Hindlimb muscle (tissue), 1 donor: ENCODE data around the gene LIPT2. TPM values are rescaled to one million over a fixed set of nuclear protein-coding genes. Genes with fewer than 3 reads are reported as not detected.
"Not testable (repeated sequence)": the region's sequence is repeated elsewhere in the genome, so short reads cannot be mapped to it uniquely, and the experiment has no call there.

ENCODE experiments used
- DNase-seq: peaks from one replicate; pipeline ENCODE4 v3.0.0-alpha.2; 2013
- polyA plus RNA-seq: library from polyadenylated mRNA; unstranded; fragments of 120-200 nt; gene quantifications from one replicate; pipeline ENCODE4 v1.2.1, GENCODE V29; 2013; ENCODE audit not compliant: insufficient read length

The LIPT2 gene
- 3.1 TPM for polyA plus RNA-seq

DNA sequence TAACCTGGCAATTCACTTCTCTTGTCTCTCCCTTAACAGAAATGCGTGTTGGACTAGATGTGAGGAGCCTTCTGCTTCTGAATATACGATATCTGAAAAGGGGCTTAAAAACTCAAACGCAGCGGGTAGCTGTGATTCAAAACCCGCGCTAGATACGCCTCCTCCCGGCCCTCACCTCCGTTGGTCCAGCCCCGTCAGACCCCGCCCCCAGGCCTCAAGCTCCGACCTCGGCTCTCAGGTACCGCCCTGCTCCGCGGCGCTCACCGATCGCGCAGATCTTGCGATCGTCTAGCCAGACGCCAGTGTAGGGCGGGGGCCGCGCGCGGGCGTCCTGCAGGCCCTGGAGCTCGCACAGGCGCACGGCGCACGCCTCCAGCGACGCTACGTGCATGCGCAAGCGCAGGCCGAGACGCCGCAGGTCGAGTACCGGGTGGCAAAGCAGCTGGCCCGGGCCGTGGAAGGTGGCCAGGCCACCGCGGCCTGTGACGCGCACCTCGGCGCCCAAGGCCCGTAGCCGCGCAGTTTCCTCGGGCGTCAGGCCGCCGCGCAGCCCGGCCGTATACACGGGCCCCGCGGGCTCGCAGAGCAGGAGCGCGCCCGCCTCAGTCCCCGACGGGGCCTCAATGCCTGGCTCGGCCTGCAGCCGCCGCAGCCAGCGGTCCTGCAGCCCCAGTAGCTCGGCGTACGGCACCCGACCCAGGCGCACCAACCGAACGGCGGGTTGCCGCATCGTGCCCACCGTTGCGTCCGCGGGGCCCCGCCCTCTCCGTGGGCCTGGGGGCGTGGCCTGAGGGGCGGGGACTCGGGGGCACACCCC lies at the start of gene LIPT2:
Gene LIPT2 (minus strand): TSS at position 751 of the 817 bp plus-strand sequence. CDS start 21 bp downstream, at position 730.
- DNase-seq, result peak; percentile 98

DNA sequence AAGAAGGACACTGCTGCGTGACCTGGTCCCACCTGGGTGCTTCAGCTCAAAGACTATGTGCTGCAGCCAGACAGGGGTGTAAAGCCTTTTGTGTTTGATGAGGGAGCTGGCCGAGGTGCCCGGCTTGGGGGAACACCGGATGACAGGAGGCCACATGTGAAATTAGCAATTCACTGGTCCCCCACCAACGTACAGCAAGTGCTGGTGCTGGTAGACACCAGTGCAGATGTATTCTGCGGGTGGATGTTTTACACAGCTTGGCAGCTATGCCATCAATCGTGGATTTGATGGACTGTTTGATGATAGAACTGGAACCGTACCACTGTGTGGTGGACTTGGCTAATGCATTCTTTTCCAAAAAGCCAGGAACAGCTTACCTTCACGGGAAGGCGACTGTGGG lies 47.9 kb upstream of the LIPT2 start:
- no peak for DNase-seq

GRCh38 chr11:74540270-74540669 lies 46.7 kb upstream of the LIPT2 start:
- DNase-seq, result no peak

DNA sequence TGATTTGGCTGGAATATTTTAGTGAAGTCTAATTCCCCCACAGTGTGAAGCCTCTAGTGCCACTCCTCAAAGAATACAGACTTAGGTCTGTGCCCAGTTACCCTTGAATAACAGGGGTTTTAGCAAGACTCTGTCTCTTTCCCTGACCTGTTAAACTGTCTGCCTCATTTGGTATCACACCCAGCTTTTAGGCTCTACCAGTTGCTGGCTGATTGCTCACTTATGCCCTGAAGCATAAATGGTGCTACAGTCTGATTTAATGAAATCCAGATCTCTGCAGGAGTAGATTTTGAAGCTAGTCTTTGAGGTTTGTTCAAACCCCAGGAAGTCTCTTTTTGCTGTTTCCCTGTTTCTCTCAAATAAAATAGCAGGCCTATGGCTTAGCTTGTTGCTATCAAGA lies 45.2 kb upstream of the LIPT2 start:
- no peak for DNase-seq

DNA sequence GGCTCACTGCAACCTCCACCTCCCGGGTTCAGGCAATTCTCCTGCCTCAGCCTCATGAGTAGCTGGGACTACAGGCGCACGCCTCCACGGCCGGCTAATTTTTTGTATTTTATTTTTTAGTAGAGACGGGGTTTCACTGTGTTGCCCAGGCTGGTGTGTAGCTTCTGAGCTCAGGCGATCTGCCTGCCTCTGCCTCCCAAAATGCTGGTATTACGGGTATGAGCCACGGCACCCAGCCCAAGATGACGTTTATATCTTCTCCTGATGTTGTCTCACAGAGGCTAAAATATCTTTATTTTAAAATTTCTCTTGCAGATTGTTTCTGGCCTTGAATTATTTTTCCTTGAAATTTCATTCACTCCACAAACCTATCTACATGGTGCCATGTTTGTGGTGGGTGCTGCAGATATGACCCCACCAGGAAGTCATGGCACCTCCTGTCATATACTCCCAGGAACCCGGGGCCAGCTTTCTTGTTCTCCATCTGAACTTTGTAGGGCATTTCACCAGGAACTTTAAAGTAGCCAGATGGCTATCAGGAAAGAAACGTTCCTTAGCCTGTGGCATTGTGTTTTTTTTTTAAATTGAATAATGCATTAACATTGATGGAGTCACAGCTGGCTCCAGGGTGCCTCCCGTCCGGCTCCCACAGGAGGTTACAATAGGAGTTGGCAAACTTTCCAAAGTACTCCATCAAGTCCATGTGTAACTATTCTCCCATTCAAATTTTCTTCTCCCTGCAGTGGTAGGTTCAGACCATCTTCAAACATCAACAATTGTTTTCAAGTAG lies 42.0 kb upstream of the LIPT2 start:
- DNase-seq, result no peak

- DNase-seq, result not testable (repeated sequence)
These were observed 41.4 kb upstream of the LIPT2 start for GRCh38 chr11:74534946-74535275.

DNA sequence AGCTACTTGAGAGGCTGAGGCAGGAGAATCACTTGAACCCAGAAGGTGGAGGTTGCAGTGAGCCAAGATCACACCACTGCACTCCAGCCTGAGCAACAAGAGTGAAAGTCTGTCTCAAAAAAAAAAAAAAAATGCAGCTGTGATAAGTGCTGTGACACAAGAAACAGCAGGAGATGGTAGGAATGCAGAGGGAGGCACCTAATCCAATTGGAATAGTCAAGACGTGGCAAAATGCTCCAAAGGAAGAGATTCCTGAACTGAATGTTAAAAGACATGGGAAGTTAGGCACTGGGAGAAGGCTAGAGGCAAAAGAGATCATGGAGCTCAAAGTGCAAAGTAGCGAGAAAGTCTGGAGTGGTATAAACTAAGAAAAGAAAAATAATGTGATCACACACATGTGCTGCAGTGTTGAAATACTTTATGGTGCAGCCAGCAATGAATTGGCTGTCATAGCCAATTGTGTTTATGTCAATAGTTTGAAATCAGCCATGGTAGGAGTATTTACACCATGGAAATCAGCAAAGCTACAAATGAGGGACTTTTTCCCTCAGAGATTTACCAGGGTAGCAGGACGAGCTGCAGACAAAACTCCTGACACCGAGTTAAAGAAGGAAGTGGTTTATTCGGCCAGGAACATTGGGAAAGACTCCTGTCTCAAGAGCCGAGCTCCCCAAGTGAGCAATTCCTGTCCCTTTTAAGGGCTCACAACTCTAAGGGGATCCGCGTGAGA lies 40.9 kb upstream of the LIPT2 start:
- no peak for DNase-seq

DNA sequence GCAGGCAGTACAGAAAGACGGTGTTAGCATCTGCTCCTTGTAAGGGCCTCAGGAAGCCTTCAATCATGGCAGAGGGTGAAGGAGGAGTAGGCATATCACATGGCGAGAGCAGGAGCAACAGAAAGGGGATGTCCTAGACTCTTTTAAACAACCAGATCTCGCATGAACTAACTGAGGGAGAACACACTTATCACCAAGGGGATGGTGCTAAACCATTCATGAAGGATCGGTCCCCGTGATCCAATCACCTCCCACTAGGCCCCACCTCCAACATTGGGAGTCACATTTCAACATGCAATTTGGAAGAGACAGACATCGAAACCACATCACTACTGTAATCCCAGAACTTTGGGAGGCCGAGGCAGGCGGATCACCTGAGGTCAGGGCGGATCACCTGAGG lies 39.9 kb upstream of the LIPT2 start:
- no peak for DNase-seq

- DNase-seq, result peak; percentile 6
These were observed 39.1 kb upstream of the LIPT2 start for GRCh38 chr11:74532501-74533246.

DNA sequence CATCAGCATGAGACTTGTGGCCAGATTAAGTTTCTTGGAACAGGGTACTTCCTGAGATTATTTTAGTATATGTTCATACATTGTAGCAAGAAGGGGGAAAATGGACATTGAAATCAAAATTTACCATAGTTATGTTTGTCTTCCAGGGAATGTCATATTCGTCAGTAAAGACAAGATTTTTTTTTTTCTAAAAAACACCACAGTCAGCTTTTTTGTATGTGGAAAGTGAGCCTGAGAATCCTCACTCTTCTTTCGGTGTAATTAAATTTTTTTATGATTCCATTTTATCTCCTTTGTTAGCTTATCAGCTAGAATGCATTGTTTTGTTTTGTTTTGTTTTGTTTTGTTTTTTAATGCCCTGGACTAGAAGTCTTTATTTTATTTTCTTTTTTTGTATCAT lies 31.5 kb upstream of the LIPT2 start:
- DNase-seq, result no peak

DNA sequence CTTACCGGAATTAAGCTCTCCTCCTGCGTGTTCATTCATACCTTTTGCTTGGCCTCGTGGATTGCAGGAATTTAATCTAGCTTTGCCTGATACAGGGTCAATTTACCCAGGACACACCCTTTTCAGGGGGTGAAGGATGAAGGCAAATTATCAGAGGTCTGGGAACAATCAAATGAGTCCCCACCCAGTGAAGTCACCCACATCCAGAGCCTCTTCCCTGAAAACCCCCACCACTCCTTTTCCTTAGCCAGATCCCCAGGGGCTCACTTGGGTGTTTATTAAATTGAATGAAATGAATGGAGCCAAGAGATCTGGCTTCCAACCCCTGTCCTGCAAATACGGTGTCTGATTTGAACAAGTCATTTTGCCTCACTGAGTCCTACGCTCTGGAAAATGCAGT lies 31.0 kb upstream of the LIPT2 start:
- DNase-seq, result no peak

GRCh38 chr11:74522776-74523175 lies 29.3 kb upstream of the LIPT2 start:
- no peak for DNase-seq

DNA sequence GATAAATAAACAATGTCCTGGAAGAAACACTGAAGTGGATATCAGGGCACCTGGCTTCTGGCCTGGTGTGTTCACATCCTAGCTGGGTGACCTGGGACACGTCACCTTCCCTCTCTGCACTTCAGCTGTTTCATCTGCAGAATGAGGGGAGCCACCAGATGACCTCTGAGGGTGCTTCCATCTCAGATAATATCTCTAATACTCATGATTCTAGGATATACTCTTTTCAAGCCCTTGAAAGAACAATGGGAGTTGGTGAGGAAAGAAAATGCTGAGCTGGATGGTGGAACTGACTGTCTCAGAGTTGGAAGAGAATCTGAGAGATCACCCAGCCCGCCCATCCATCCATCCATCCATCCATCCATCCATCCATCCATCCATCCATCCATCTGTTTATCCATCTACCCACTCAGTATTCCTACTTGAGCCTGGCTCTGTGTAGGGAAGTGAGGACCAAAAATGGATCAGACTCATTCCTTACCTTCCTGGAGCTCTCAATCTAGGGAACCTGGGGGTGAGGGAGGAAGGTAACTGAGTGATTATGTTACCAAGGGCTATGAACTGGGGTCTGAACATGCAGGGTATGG lies 28.2 kb upstream of the LIPT2 start:
- no peak for DNase-seq

DNA sequence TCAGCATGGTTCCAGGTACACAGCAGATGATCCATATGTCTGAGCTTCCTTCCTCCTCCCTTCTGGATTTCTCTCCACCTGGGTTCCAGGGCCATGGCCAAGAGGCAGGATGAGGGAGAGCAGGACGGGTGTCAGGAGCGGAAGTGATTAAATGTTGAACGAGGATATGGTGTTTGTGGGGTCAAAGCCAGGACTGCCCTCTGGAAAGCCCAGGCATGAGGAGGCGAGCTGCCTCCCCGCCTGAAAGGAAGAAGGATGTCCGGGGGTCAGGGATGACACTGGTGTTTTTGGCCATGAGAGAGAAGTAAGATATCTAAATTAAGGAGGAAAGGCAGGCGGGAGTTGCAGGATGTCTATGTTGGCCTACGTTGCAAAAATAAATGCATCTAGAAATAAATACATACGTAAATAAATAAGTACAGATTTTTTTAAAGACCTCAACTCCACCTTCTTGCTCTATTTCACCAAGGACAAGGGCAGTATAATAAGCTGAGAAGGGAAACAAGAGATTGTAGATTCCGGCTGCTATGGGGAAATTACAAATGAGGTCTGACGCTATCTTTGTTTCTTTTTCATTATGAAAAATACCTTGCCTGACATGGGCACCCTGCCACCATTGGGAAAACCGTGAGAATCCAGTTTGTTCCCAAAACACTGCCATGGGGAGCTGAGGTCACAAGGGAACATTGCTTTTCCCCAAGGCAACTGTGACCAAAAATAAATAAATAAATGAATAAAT lies 27.6 kb upstream of the LIPT2 start:
- DNase-seq, result no peak

- peak; percentile 17 for DNase-seq
These were observed 26.8 kb upstream of the LIPT2 start for GRCh38 chr11:74520316-74520715.

DNA sequence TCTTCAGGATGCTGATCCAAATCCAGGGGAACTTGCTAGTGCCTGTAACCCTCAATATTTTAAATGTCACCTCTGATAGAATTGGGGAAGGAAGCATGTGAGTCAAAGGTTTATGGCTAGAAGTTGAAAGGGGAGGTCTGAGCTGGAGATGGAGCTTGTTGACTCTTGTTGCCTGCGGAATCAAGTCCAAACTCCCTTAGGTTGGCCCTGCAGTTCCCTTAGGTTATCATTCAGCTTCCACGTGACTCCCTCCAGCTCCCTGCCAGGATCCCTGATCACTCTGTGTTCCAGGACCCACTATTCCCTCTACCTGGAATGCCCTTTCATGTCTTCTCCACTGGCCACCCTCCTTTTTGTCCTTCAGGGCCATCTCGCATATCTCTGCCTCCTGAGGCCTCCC lies 26.2 kb upstream of the LIPT2 start:
- no peak for DNase-seq

GRCh38 chr11:74517592-74517991 lies 24.1 kb upstream of the LIPT2 start:
- DNase-seq, result not testable (repeated sequence)

- DNase-seq, result no peak
These were observed 14.1 kb upstream of the LIPT2 start for GRCh38 chr11:74507582-74507981.

GRCh38 chr11:74506823-74507222 lies 13.3 kb upstream of the LIPT2 start:
- DNase-seq, result no peak

GRCh38 chr11:74505911-74506310 lies 12.4 kb upstream of the LIPT2 start:
- no peak for DNase-seq

DNA sequence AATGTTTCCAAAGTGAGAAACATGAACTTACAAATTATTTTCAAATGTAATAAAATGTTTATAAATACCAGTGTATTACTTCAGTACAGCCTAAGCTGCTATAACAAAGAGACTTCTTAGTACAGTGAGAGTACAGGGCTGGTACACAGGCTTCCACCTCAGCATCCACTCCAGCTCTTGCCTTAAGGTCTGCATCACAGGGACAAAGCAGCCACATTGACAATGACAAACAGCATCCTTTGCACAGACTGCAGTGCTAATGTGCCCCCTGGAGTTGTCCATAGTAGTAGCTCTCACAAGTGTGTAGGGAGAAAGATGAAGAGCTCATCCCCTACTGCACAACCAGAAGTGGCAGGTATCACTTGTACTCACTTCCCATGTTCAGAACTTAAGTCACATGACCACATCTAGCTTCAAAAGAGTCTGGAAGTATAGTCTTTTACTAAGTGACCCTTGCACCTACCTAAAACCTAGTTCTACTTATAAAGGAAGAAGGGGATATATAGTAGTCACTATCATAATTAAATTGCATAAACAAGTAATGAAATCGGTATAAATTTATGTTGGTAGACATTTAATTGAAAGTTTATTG lies 10.7 kb upstream of the LIPT2 start:
- no peak for DNase-seq
